H9 (cell line): ENCODE results near the gene HACL1. TPM values are rescaled to one million over a fixed set of nuclear protein-coding genes. Genes with fewer than 3 reads are reported as not detected.

Experiments used
- DNase-seq: peaks from one replicate; pipeline ENCODE4 v3.0.0-alpha.2; 2017
- H2AFZ ChIP-seq: one replicate; pipeline ENCODE4 v1.6.1; 2013; ENCODE audit warnings: mild to moderate bottlenecking, low read length, control low read depth, moderate library complexity
- H2AK5ac ChIP-seq: 2 replicates; pipeline ENCODE4 v1.6.1; 2013; ENCODE audit warnings: low read length, control low read depth, mixed read lengths; ENCODE audit not compliant: insufficient read length
- H2BK120ac ChIP-seq: one replicate; pipeline ENCODE4 v1.6.1; 2013; ENCODE audit warnings: low read depth, mild to moderate bottlenecking, low read length, control low read depth, inconsistent platforms; ENCODE audit not compliant: poor library complexity, severe bottlenecking
- H2BK12ac ChIP-seq: 2 replicates; pipeline ENCODE4 v1.6.1; 2013; ENCODE audit warnings: low read length, control low read depth, mixed read lengths, low read depth; ENCODE audit not compliant: insufficient read length
- H2BK15ac ChIP-seq: 2 replicates; pipeline ENCODE4 v1.6.1; 2013; ENCODE audit warnings: low read depth, low read length, control low read depth
- H2BK20ac ChIP-seq: one replicate; pipeline ENCODE4 v1.6.1; 2013; ENCODE audit warnings: low read depth, mild to moderate bottlenecking, low read length, control low read depth, inconsistent platforms; ENCODE audit not compliant: poor library complexity, severe bottlenecking
- H2BK5ac ChIP-seq: 2 replicates; pipeline ENCODE4 v1.6.1; 2013; ENCODE audit warnings: low read length, control low read depth, mixed read lengths; ENCODE audit not compliant: insufficient read length
- H3K14ac ChIP-seq: 2 replicates; pipeline ENCODE4 v1.6.1; 2013; ENCODE audit warnings: low read length, control low read depth; ENCODE audit not compliant: insufficient read depth
- H3K18ac ChIP-seq: 2 replicates; pipeline ENCODE4 v1.6.1; 2013; ENCODE audit warnings: low read depth, mild to moderate bottlenecking, mixed read lengths, low read length, control low read depth; ENCODE audit not compliant: insufficient read length
- H3K23ac ChIP-seq: 2 replicates; pipeline ENCODE4 v1.6.1; 2013; ENCODE audit warnings: low read length, control low read depth, mixed read lengths, low read depth; ENCODE audit not compliant: insufficient read length
- H3K23me2 ChIP-seq: 2 replicates; pipeline ENCODE4 v1.6.1; 2013; ENCODE audit warnings: low read depth, mild to moderate bottlenecking, mixed read lengths, low read length, control low read depth; ENCODE audit not compliant: insufficient read length, poor library complexity, severe bottlenecking
- H3K27ac ChIP-seq: 2 replicates; pipeline ENCODE4 v1.5.1; 2013; ENCODE audit warnings: low read length, control low read depth, mixed read lengths, low read depth; ENCODE audit not compliant: insufficient read length
- H3K27me3 ChIP-seq: 2 replicates; pipeline ENCODE4 v1.6.1; 2013; ENCODE audit warnings: low read length, control low read depth, inconsistent platforms; ENCODE audit not compliant: insufficient read depth
- H3K4ac ChIP-seq: 2 replicates; pipeline ENCODE4 v1.6.1; 2013; ENCODE audit warnings: low read depth, mild to moderate bottlenecking, control low read depth, inconsistent platforms, low read length, moderate library complexity
- H3K4me1 ChIP-seq: 2 replicates; pipeline ENCODE4 v1.6.1; 2013; ENCODE audit warnings: low read length, control low read depth, inconsistent platforms; ENCODE audit not compliant: insufficient read depth
- H3K4me2 ChIP-seq: 2 replicates; pipeline ENCODE4 v1.6.1; 2013; ENCODE audit warnings: low read length, control low read depth, mixed read lengths; ENCODE audit not compliant: insufficient read length, insufficient read depth
- H3K56ac ChIP-seq: 2 replicates; pipeline ENCODE4 v1.6.1; 2013; ENCODE audit warnings: low read depth, mild to moderate bottlenecking, mixed read lengths, low read length, control low read depth; ENCODE audit not compliant: insufficient read length
- H3K79me1 ChIP-seq: 2 replicates; pipeline ENCODE4 v1.6.1; 2013; ENCODE audit warnings: low read depth, mild to moderate bottlenecking, moderate library complexity, low read length, control low read depth, inconsistent platforms; ENCODE audit not compliant: insufficient read depth, poor library complexity, severe bottlenecking
- H3K79me2 ChIP-seq: 2 replicates; pipeline ENCODE4 v1.6.1; 2013; ENCODE audit warnings: low read length, control low read depth, inconsistent platforms; ENCODE audit not compliant: insufficient read depth
- H3K9ac ChIP-seq: 2 replicates; pipeline ENCODE4 v1.6.1; 2013; ENCODE audit warnings: low read length, control low read depth, mixed read lengths; ENCODE audit not compliant: insufficient read length; ENCODE audit errors: extremely low read depth
- H3K9me3 ChIP-seq: one replicate; pipeline ENCODE4 v1.6.1; 2013; ENCODE audit warnings: low read depth, low read length, inconsistent platforms; ENCODE audit not compliant: control insufficient read depth
- H3T11ph ChIP-seq: one replicate; pipeline ENCODE4 v1.6.1; 2013; ENCODE audit warnings: mild to moderate bottlenecking, low read length, control low read depth, inconsistent platforms
- H4K20me1 ChIP-seq: one replicate; pipeline ENCODE4 v1.6.1; 2013; ENCODE audit not compliant: control insufficient read depth, insufficient read length, insufficient read depth
- H4K5ac ChIP-seq: 2 replicates; pipeline ENCODE4 v1.6.1; 2013; ENCODE audit warnings: low read depth, mild to moderate bottlenecking, mixed read lengths, low read length, control low read depth; ENCODE audit not compliant: insufficient read length
- H4K8ac ChIP-seq: replicated peaks from 2 replicates; pipeline ENCODE4 v1.6.1; 2013; ENCODE audit warnings: low read length, control low read depth, mixed read lengths, low read depth; ENCODE audit not compliant: insufficient read length
- H4K91ac ChIP-seq: 2 replicates; pipeline ENCODE4 v1.6.1; 2013; ENCODE audit warnings: low read depth, mild to moderate bottlenecking, moderate library complexity, mixed read lengths, low read length, control low read depth; ENCODE audit not compliant: insufficient read length
- H3K27ac Mint-ChIP-seq, 3 experiments: 2 replicates in 2 of 3; 3 replicates in 1 of 3; pipeline ENCODE4 v1.8.0; 2020 to 2021; ENCODE audit warnings: mixed read lengths in 3 of 3, mild to moderate bottlenecking in 1 of 3, moderate library complexity in 1 of 3
- H3K27me3 Mint-ChIP-seq: 2 replicates; pipeline ENCODE4 v1.8.0; 2021; ENCODE audit warnings: low read depth, mild to moderate bottlenecking, moderate library complexity, mixed read lengths
- H3K36me3 Mint-ChIP-seq, 3 experiments: 2 replicates in 2 of 3; 3 replicates in 1 of 3; pipeline ENCODE4 v1.8.0; 2020 to 2021; ENCODE audit warnings: low read depth in 3 of 3, mixed read lengths in 3 of 3; ENCODE audit not compliant: insufficient read depth in 1 of 3
- H3K4me1 Mint-ChIP-seq, 2 experiments: 2 replicates each; pipeline ENCODE4 v1.8.0; 2020; ENCODE audit warnings: mixed read lengths in 2 of 2
- H3K4me3 Mint-ChIP-seq, 2 experiments: 2 replicates in 1 of 2; 3 replicates in 1 of 2; pipeline ENCODE4 v1.8.0; 2020 to 2021; ENCODE audit warnings: mild to moderate bottlenecking in 2 of 2, mixed read lengths in 2 of 2, moderate library complexity in 1 of 2
- H3K9me3 Mint-ChIP-seq, 2 experiments: 2 replicates in 1 of 2; 3 replicates in 1 of 2; pipeline ENCODE4 v1.8.0; 2020; ENCODE audit warnings: mild to moderate bottlenecking in 2 of 2, mixed read lengths in 2 of 2, moderate library complexity in 1 of 2
- WGBS: extraction: QIAGEN DNeasy Blood & Tissue Kit; methylation state at CpG from one replicate; pipeline ENCODE4 v1.1.7; 2013; ENCODE audit warnings: missing lambda C conversion rate, low lambda C conversion rate, mixed read lengths; ENCODE audit not compliant: insufficient read length; ENCODE audit errors: extremely low coverage; 5-methylcytosine and 5-hydroxymethylcytosine counted together
- total RNA-seq: library from RNA; stranded (reverse); gene quantifications from 2 replicates; pipeline ENCODE4 v1.2.1, GENCODE V29; 2021
- TF ChIP-seq, protein P1 (sequence below): fragments of 200-600 bp; sonication (generic); conservative IDR thresholded peaks from 3 replicates; pipeline ENCODE4 v1.8.0; 2021; ENCODE audit warnings: antibody characterized with exemption, mild to moderate bottlenecking

Gene HACL1
- total RNA-seq, 1 experiment from 2014 or later: 52.6 TPM

DNA sequence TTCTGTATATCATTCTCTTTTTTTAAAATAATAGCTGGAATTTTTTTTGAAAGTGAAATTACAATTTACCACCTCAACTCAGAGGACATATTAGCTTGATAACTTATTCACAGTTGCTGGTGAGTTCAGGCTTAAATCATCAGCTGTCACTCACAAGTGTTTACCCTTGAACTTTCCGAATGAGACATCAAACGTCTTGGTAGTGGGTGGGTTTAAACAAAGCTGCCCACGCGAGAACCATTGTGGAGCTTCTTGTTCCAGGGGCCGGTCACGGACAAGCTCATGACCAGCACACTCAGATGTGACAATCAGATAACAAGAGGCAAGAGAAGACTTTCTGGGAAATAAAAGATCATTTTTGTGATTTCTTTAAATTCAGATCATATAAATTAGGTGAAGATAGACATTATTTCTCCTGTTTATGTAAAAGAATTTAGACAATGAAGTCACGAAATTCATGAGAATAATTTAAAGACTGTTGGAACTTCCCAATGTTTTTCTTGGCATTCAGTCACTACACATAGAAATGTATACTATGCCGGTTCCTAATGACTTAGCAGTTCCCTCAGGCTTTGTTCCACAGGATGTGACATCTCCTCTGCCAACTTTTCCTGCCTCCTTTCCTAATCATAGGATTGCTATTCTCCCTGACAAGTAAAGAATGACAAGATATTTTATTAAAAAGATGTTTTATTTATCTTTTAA, 29.4 kb upstream of the HACL1 start:
- H3K27me3 Mint-ChIP-seq: no peaks in the 10 kb centered on the region
- H3K27ac Mint-ChIP-seq: peak overlapping the region; percentile 57 to 85 (median 72); a peak in 1 of 7 replicates
- no peak overlapping the region for H4K91ac ChIP-seq
- H2AFZ ChIP-seq: no peak overlapping the region
- H4K8ac ChIP-seq: no peak overlapping the region
- no peaks in the 10 kb centered on the region for H3K79me2 ChIP-seq
- no peak overlapping the region for H2BK12ac ChIP-seq
- H3K4me1 Mint-ChIP-seq: peaks cover 59 to 62% of the 10 kb centered on the region in 2 experiments
- H2BK120ac ChIP-seq: no peak overlapping the region
- no peak overlapping the region for H3K18ac ChIP-seq
- H3T11ph ChIP-seq: no peak overlapping the region
- no peaks in the 10 kb centered on the region for H3K23me2 ChIP-seq
- no peak for DNase-seq
- H3K4me3 Mint-ChIP-seq: no peak overlapping the region
- H2AK5ac ChIP-seq: no peak overlapping the region
- no peaks in the 10 kb centered on the region for H3K9me3 ChIP-seq
- no peaks in the 10 kb centered on the region for H3K79me1 ChIP-seq
- no peak overlapping the region for H2BK5ac ChIP-seq
- peaks cover 21% of the 10 kb centered on the region for H3K4me1 ChIP-seq
- H3K27me3 ChIP-seq: no peaks in the 10 kb centered on the region
- H3K14ac ChIP-seq: no peak overlapping the region
- H3K9me3 Mint-ChIP-seq: no peaks in the 10 kb centered on the region
- no peak overlapping the region for H3K4me2 ChIP-seq
- TF ChIP-seq, protein P1, sequence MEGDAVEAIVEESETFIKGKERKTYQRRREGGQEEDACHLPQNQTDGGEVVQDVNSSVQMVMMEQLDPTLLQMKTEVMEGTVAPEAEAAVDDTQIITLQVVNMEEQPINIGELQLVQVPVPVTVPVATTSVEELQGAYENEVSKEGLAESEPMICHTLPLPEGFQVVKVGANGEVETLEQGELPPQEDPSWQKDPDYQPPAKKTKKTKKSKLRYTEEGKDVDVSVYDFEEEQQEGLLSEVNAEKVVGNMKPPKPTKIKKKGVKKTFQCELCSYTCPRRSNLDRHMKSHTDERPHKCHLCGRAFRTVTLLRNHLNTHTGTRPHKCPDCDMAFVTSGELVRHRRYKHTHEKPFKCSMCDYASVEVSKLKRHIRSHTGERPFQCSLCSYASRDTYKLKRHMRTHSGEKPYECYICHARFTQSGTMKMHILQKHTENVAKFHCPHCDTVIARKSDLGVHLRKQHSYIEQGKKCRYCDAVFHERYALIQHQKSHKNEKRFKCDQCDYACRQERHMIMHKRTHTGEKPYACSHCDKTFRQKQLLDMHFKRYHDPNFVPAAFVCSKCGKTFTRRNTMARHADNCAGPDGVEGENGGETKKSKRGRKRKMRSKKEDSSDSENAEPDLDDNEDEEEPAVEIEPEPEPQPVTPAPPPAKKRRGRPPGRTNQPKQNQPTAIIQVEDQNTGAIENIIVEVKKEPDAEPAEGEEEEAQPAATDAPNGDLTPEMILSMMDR: no peak
- H2BK20ac ChIP-seq: no peak overlapping the region
- WGBS: no CpG with 5 or more reads among the region's 8 CpGs
- no peak overlapping the region for H2BK15ac ChIP-seq
- no peak overlapping the region for H3K9ac ChIP-seq
- H3K23ac ChIP-seq: no peak overlapping the region
- H4K5ac ChIP-seq: no peak overlapping the region
- no peak overlapping the region for H3K4ac ChIP-seq
- H3K27ac ChIP-seq: no peak overlapping the region
- H3K56ac ChIP-seq: no peak overlapping the region
- H3K36me3 Mint-ChIP-seq: peaks cover under 1% of the 10 kb centered on the region in 3 experiments; a peak in 3 of 7 replicates
- no peaks in the 10 kb centered on the region for H4K20me1 ChIP-seq
